ENCODE results near the gene PIGB.
"Not testable (repeated sequence)": the region's sequence is repeated elsewhere in the genome, so short reads cannot be mapped to it uniquely, and the experiment has no call there.

Gene PIGB

DNA sequence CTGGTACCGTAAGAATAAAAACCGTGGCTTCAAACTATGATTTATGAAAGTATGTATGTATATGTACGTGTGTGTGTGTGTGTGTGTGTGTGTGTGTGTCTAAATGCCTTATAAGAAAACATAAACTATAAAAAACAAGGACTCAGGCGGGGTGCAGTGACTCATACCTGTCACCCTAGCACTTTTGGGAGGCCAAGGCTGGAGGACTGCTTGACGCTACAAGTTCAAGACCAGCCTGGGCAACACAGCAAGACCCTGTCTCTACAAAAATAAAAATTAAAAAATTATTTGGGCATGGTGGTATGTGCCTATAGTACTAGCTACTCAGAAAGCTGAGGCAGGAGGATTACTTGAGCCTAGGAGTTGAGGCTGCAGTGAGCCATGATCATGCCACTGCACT is 60.1 kb downstream of the PIGB start:
- no peak for DNase-seq (ENCODE audit: low spot score)

DNA sequence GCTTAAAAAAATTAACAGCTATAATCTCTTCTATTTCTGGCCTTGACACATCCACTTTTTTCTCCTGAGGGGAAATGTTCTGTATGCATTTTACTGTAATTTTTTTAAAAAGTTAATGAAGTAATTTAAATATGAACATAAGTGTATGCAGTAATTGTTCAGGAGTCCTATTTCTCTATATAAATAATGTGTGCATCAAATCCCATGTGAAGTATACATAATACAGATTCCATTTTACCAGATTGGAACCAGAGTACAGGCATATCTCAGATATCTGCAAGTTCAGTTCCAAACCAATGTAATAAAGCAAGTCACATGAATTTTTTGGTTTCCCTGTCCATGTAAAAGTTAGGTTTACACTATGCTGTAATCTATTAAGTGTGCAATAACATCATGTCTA is 62.6 kb downstream of the PIGB start:
- DNase-seq (ENCODE audit: low spot score): no peak

DNA sequence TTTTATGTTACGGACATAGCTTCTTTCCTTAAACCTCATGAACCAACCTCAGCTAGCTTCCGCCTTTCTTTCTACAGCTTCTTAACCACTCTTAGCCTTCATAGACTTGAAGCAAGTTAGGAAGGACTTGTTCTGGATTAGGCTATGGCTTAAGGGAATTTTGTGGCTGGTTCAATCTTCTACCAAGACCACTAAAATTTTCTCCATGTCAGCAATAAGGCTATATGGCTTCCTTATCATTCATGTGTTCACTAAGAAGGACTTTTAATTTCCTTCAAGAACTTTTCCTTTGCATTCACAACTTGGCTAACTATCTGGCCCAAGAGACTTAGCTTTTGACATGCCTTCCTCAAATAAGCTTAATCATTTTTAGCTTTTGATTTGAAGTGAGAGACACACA is 64.7 kb downstream of the PIGB start:
- DNase-seq (ENCODE audit: low spot score): no peak

GRCh38 chr15:55387027-55387426 is 68.0 kb downstream of the PIGB start:
- DNase-seq (ENCODE audit: low spot score): no peak

GRCh38 chr15:55389264-55389607 is 70.2 kb downstream of the PIGB start:
- no peak for DNase-seq (ENCODE audit: low spot score)

DNA sequence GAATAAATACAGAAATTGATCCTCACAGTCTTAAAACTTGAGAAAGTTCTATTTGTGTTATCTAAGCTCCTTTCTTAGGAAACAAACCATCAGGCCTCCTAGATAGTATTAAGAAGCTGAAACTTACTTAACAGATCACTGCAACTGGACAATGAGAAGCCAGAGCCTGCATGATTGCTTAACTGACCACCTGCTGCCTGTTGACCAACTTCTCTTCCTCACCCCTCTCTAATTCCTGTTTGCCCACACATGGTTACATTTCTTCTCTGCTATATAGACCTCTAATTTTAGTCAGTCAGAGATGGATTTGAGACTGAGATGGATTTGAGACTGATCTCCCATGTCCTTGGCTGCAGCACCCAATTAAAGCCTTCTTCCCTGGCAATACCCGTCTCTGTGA is 75.7 kb downstream of the PIGB start:
- DNase-seq (ENCODE audit: low spot score): no peak

DNA sequence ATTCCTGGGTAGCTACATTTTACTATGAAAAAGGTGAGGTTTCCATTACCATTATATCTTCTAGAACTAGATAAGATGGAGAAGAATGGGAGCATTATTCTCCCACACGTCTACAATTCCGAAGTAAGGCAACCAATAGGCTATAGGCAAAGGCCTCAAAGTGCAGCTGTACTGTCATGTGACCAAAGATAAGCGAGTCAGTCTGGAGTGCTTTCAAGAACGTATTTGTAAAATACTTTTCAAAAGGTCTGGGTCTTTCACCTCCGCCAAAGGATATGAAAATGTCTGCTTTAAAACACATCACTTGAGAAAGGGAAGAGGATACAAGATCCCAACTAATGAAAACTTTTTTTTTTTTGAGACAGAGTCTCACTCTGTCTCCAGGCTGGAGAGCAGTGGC is 79.2 kb downstream of the PIGB start:
- DNase-seq (ENCODE audit: low spot score): no peak

DNA sequence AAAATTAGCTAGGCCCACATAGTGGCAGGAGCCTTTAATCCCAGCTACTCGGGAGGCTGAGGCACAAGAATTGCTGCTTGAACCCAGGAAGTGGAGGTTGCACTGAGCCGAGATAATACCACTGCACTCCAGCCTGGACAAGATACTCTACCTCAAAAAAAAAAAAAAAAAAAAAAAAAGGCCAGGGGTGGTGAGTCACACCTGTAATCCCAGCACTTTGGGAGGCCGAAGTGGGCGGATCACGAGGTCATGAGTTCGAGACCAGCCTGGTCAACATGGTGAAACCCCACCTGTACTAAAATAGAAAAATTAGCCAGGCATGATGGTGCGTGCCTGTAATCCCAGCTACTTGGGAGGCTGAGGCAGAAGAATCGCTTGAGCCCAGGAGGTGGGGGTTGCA is 81.0 kb downstream of the PIGB start:
- DNase-seq (ENCODE audit: low spot score): not testable (repeated sequence)

GRCh38 chr15:55401786-55402246 is 82.8 kb downstream of the PIGB start:
- no peak for DNase-seq (ENCODE audit: low spot score)

GRCh38 chr15:55402707-55403106 is 83.7 kb downstream of the PIGB start:
- no peak for DNase-seq (ENCODE audit: low spot score)

DNA sequence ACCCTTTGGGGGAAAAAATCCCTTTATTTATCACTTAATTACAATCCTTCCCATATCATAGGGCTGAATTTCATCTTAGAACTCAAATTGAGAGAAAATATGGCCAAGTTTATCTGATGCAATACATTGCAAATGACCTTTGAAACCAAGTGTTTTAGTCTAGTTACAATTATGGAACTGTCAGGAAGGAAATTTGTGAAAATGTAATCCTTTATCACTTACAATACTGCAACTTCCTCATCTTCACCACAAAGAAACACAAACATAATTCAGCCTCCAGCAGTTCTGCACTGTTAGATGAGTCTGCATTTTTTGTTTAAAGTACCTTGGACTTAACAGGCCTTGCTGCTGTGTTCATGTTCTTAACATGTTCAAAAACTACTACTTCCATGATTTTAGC is 84.5 kb downstream of the PIGB start:
- peak; percentile 33 for DNase-seq (ENCODE audit: low spot score)

Measured in HuH-7 (cell line).